Measurements from ENCODE around the gene C1QTNF4. TPM values are rescaled to one million over a fixed set of nuclear protein-coding genes. Genes with fewer than 3 reads are reported as not detected.

The C1QTNF4 gene
- not detected in 2 replicates for total RNA-seq (2011; cell fraction: chromatin; rRNA removed; ENCODE audit: low replicate concordance)
- not detected in 2 replicates for total RNA-seq (2011; cell fraction: nucleolus; rRNA removed)
- total RNA-seq (2011; cell fraction: nucleoplasm; rRNA removed): not detected in 2 replicates
- total RNA-seq (2014; rRNA removed) (not detected in 2 replicates), total RNA-seq (2014; rRNA removed; fragmentation: Illumina TruSeq; extraction: Trizol) (not detected in 2 replicates), total RNA-seq (2015; rRNA removed; fragmentation: Illumina TruSeq; extraction: Trizol) (not detected in 2 replicates), total RNA-seq (2021) (not detected in 2 replicates), polyA plus RNA-seq (2011; rRNA removed) (not detected in 2 replicates), polyA plus RNA-seq (2014; fragmentation: Illumina TruSeq; extraction: Trizol) (not detected in 2 replicates), polyA plus RNA-seq (2014; fragmentation: Nextera tagmentation; extraction: Ambion mirVana) (not detected), polyA plus RNA-seq (2014; rRNA removed) (not detected in 2 replicates), polyA minus RNA-seq (2011; rRNA and poly(A)+ RNA removed) (not detected in 2 replicates), Bru-seq, nascent RNA (percentile 17 among the genes with signal in this experiment), BruChase-seq, experiment 1, labeled RNA remaining after a 2-hour chase (percentile 30 among the genes with signal in this experiment), BruChase-seq, experiment 2, labeled RNA remaining after a 6-hour chase (percentile 32 among the genes with signal in this experiment)
- not detected in 2 replicates for polyA plus RNA-seq (2011; cell fraction: cytosol; rRNA removed)
- not detected in 2 replicates for polyA plus RNA-seq (2011; cell fraction: nucleus; rRNA removed)
- polyA plus RNA-seq (2012): not detected in 2 replicates
- not detected in 2 replicates for polyA minus RNA-seq (2011; cell fraction: cytosol; rRNA and poly(A)+ RNA removed)
- polyA minus RNA-seq (2011; cell fraction: nucleus; rRNA and poly(A)+ RNA removed): not detected in 2 replicates
- long read RNA-seq, experiment 1: 0 reads
- long read RNA-seq, experiment 2: 0 reads
- long read RNA-seq, experiment 3: 0 reads

GRCh38 chr11:47593934-47594855, at the start of gene C1QTNF4:
Gene C1QTNF4, minus strand, starts transcription at chr11:47594411. Its CDS starts 3,601 bp downstream, at chr11:47590810.
- no peak within 1 kb of the TSS for H2AFZ ChIP-seq (ENCODE audit: low read depth, low read length)
- H3K36me3 ChIP-seq (ENCODE audit: control insufficient read depth, insufficient read depth, low read length): no peaks in the 10 kb centered on the region
- H3K4me1 ChIP-seq (replicated peaks in 1 of 2; ENCODE audit: control insufficient read depth in 2 of 2, insufficient read depth in 2 of 2, low read length in 2 of 2): peaks cover 0 to 13% of the 10 kb centered on the region in 2 experiments; a peak in 2 of 5 replicates
- H3K4me3 ChIP-seq: no peak within 1 kb of the TSS
- H3K27me3 ChIP-seq (ENCODE audit: control insufficient read depth in 2 of 2, insufficient read depth in 2 of 2, low read length in 2 of 2): peaks cover 24 to 35% of the 10 kb centered on the region in 2 experiments
- ChIA-PET POLR2A (interaction anchor here (1.1 to 6.2 kb wide), 2 partner anchors 9 to 22 kb away, joined by 3 to 35 read pairs; partner anchors contain the start of gene FAM180B), CTCF (ENCODE audit: low intra/inter-chr PET ratio) (no interaction called here)
- H3K9ac ChIP-seq (ENCODE audit: insufficient read depth in 1 of 2, low read depth in 2 of 2, low read length in 2 of 2): no peak within 1 kb of the TSS
- intact Hi-C loops (cut with micrococcal nuclease) (no loop called here), in situ Hi-C loops (cut with MboI) (no loop called here)
- TF ChIP-seq ZNF695 (CRISPR knock-in tag; IDR thresholded peaks at IDR 0.05): no peak
- peak; percentile 26; the same call in 1 of the 2 replicates for TF ChIP-seq VEZF1 (CRISPR knock-in tag; IDR thresholded peaks at IDR 0.05)
- TF ChIP-seq BCOR (IDR thresholded peaks at IDR 0.05): peak; percentile 48; the same call in 1 of the 2 replicates
- 0 out of 2 replicates have a peak, but pooled peaks have one; percentile 39 for TF ChIP-seq ZBTB7A (IDR thresholded peaks at IDR 0.05; ENCODE audit: borderline replicate concordance, control insufficient read depth, low read depth, low read length)
- FAIRE-seq: no peak
- no peaks in the 10 kb centered on the region for H4K20me1 ChIP-seq (replicated peaks; ENCODE audit: control insufficient read depth, insufficient read depth, low read length)
- DNase-seq (ENCODE audit: extremely low read depth in 1 of 4, low spot score in 3 of 4): no peak
- no peak within 1 kb of the TSS for H3K27ac ChIP-seq (ENCODE audit: extremely low read depth, low read depth, low read length)
- no peak within 1 kb of the TSS for H3K4me2 ChIP-seq (ENCODE audit: insufficient read depth, low read length)
- 9% methylated on average over 25 of the region's 48 CpGs for WGBS (ENCODE audit: insufficient coverage, low coverage, missing lambda C conversion rate)
- no TSS peak for BruUV-seq (replicated peaks)
- peaks cover 3% of the 10 kb centered on the region for H3K9me1 ChIP-seq (ENCODE audit: control insufficient read depth, insufficient read depth, low read length)
- peak; percentile 34 for ATAC-seq
- no peaks in the 10 kb centered on the region for H3K9me3 ChIP-seq (replicated peaks; ENCODE audit: control insufficient read depth, insufficient read depth, low read depth, low read length)
- H3K79me2 ChIP-seq (ENCODE audit: control insufficient read depth, insufficient read depth, low read length): no peaks in the 10 kb centered on the region

All from K562 (cell line).